ENCODE data around the gene LAMA3.

DNA sequence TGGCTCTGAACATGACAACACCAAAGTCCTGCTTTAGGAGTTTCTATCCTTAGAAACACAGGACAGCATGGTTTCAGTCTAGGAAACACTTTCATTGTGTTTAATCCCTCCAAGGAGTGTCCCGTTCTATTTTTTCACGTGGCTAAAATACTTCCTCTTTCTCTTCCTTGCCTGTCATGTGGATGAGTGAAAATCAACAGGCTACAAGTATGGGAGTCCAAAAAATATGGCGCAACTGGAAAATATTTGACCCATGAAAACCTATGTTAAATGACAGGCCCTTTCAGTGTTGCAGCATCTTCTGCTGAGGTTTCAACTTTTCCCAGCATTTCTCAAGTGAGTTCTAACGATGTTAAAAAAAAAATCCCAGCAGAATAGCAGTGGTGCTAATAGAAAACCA, 146.3 kb downstream of the LAMA3 start:
- TF ChIP-seq, protein P1, sequence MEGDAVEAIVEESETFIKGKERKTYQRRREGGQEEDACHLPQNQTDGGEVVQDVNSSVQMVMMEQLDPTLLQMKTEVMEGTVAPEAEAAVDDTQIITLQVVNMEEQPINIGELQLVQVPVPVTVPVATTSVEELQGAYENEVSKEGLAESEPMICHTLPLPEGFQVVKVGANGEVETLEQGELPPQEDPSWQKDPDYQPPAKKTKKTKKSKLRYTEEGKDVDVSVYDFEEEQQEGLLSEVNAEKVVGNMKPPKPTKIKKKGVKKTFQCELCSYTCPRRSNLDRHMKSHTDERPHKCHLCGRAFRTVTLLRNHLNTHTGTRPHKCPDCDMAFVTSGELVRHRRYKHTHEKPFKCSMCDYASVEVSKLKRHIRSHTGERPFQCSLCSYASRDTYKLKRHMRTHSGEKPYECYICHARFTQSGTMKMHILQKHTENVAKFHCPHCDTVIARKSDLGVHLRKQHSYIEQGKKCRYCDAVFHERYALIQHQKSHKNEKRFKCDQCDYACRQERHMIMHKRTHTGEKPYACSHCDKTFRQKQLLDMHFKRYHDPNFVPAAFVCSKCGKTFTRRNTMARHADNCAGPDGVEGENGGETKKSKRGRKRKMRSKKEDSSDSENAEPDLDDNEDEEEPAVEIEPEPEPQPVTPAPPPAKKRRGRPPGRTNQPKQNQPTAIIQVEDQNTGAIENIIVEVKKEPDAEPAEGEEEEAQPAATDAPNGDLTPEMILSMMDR (IDR thresholded peaks at IDR 0.05), result no peak
- TF ChIP-seq EZH2 (IDR thresholded peaks at IDR 0.05) (no peak), EZH2phosphoT487 (IDR thresholded peaks at IDR 0.05) (no peak)

Measured in neural progenitor cell (in vitro differentiated cells).